ENCODE measurements around the gene MAP3K15. TPM values are rescaled to one million over a fixed set of nuclear protein-coding genes. Genes with fewer than 3 reads are reported as not detected.

The MAP3K15 gene
- polyA plus RNA-seq, 1 donor (not counting 4 experiments of a cell fraction or from before 2014, with no cell fraction given): 0.03 TPM

GRCh38 chrX:19368576-19368975 is 146.7 kb downstream of the MAP3K15 start:
- Histone ChIP-seq H3K4me3 (ENCODE audit: control insufficient read depth in 2 of 3, extremely low read depth in 1 of 3, insufficient read depth in 2 of 3, low read depth in 1 of 3, low read length in 3 of 3) (no peak overlapping the region), H3K4me1 (ENCODE audit: control insufficient read depth, extremely low read depth, insufficient read depth, low read length) (peaks cover 4% of the 10 kb centered on the region), H3K36me3 (ENCODE audit: control insufficient read depth in 2 of 2, extremely low read depth in 1 of 2, insufficient read depth in 2 of 2, low read length in 2 of 2) (no peaks in the 10 kb centered on the region), H3K27ac (ENCODE audit: control insufficient read depth, insufficient read depth, low read length) (no peak overlapping the region), H3K9ac (ENCODE audit: control insufficient read depth, extremely low read depth, insufficient read depth, low read length) (no peak overlapping the region), H3K79me2 (ENCODE audit: control insufficient read depth, insufficient read depth, low read length) (no peaks in the 10 kb centered on the region), H3K9me1 (ENCODE audit: control insufficient read depth, extremely low read depth, insufficient read depth, low read length) (no peaks in the 10 kb centered on the region), H4K20me1 (ENCODE audit: control insufficient read depth, extremely low read depth, insufficient read depth, low read length) (no peaks in the 10 kb centered on the region), H3K9me3 (ENCODE audit: control insufficient read depth, low read depth, low read length) (no peaks in the 10 kb centered on the region), H3K27me3 (ENCODE audit: control insufficient read depth, extremely low read depth, insufficient read depth, low read length) (no peaks in the 10 kb centered on the region), H2AFZ (ENCODE audit: control insufficient read depth, low read length) (no peak overlapping the region), H3K4me2 (ENCODE audit: control insufficient read depth, extremely low read depth, insufficient read depth, low read depth, low read length) (no peak overlapping the region)
- dilution Hi-C loops (cut with MboI; ENCODE audit: extremely low pct_ligation_motif_present, low sequenced_read_pairs): no loop called here
- no peak for DNase-seq (ENCODE audit: low read depth, low spot score)
- no peak for FAIRE-seq
- TF ChIP-seq, protein P1, sequence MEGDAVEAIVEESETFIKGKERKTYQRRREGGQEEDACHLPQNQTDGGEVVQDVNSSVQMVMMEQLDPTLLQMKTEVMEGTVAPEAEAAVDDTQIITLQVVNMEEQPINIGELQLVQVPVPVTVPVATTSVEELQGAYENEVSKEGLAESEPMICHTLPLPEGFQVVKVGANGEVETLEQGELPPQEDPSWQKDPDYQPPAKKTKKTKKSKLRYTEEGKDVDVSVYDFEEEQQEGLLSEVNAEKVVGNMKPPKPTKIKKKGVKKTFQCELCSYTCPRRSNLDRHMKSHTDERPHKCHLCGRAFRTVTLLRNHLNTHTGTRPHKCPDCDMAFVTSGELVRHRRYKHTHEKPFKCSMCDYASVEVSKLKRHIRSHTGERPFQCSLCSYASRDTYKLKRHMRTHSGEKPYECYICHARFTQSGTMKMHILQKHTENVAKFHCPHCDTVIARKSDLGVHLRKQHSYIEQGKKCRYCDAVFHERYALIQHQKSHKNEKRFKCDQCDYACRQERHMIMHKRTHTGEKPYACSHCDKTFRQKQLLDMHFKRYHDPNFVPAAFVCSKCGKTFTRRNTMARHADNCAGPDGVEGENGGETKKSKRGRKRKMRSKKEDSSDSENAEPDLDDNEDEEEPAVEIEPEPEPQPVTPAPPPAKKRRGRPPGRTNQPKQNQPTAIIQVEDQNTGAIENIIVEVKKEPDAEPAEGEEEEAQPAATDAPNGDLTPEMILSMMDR (optimal IDR thresholded peaks at IDR 0.05 in 1 of 3, IDR thresholded peaks at IDR 0.05 in 1 of 3, conservative IDR thresholded peaks at IDR 0.05 in 1 of 3; ENCODE audit: extremely low read depth in 1 of 3, insufficient read depth in 2 of 3, low read length in 3 of 3): no peak
- no peak for TF ChIP-seq EZH2 (IDR thresholded peaks at IDR 0.05; ENCODE audit: low read length)

DNA sequence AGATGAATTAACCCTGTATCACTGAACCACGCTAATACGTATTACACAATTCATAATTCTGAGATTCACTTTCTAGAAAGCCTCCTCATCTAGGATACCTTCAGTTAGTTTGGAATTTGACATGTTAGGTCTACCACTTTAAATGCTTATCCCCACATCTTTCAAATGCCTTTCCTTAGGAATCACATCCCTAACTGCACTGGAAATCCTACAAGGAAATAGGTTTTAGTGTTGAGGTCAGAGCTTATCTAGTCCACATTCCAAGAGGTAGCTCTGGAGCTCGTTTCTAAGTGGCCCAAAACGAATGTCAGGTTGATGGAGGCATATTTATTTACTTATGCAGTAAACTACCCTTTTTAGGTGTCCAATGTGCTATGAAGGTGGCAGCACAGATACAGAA is 153.6 kb downstream of the MAP3K15 start:
- Histone ChIP-seq H3K4me2 (ENCODE audit: control insufficient read depth, extremely low read depth, insufficient read depth, low read depth, low read length) (no peak overlapping the region), H3K4me1 (ENCODE audit: control insufficient read depth, extremely low read depth, insufficient read depth, low read length) (no peaks in the 10 kb centered on the region), H3K27ac (ENCODE audit: control insufficient read depth, insufficient read depth, low read length) (no peak overlapping the region), H3K9me1 (ENCODE audit: control insufficient read depth, extremely low read depth, insufficient read depth, low read length) (no peaks in the 10 kb centered on the region), H3K9ac (ENCODE audit: control insufficient read depth, extremely low read depth, insufficient read depth, low read length) (no peak overlapping the region), H4K20me1 (ENCODE audit: control insufficient read depth, extremely low read depth, insufficient read depth, low read length) (no peaks in the 10 kb centered on the region), H3K79me2 (ENCODE audit: control insufficient read depth, insufficient read depth, low read length) (no peaks in the 10 kb centered on the region), H3K36me3 (ENCODE audit: control insufficient read depth in 2 of 2, extremely low read depth in 1 of 2, insufficient read depth in 2 of 2, low read length in 2 of 2) (peaks cover 6 to 7% of the 10 kb centered on the region in 2 experiments), H2AFZ (ENCODE audit: control insufficient read depth, low read length) (no peak overlapping the region), H3K9me3 (ENCODE audit: control insufficient read depth, low read depth, low read length) (no peaks in the 10 kb centered on the region), H3K27me3 (ENCODE audit: control insufficient read depth, extremely low read depth, insufficient read depth, low read length) (no peaks in the 10 kb centered on the region), H3K4me3 (ENCODE audit: control insufficient read depth in 2 of 3, extremely low read depth in 1 of 3, insufficient read depth in 2 of 3, low read depth in 1 of 3, low read length in 3 of 3) (no peak overlapping the region)
- dilution Hi-C loops (cut with MboI; ENCODE audit: extremely low pct_ligation_motif_present, low sequenced_read_pairs): no loop called here
- DNase-seq (ENCODE audit: low read depth, low spot score): no peak
- FAIRE-seq: no peak
- TF ChIP-seq, protein P1 (optimal IDR thresholded peaks at IDR 0.05 in 1 of 3, IDR thresholded peaks at IDR 0.05 in 1 of 3, conservative IDR thresholded peaks at IDR 0.05 in 1 of 3; ENCODE audit: extremely low read depth in 1 of 3, insufficient read depth in 2 of 3, low read length in 3 of 3): no peak
- no peak for TF ChIP-seq EZH2 (IDR thresholded peaks at IDR 0.05; ENCODE audit: low read length)

Measured in keratinocyte (primary cell).